HG03439 (cell line): ENCODE data around the gene MAB21L1.
A peak's percentile ranks its signal among the peaks of the same experiment; 100 is the strongest.

Source experiments
- ATAC-seq: cut with Tn5 transposase; IDR thresholded peaks from one replicate; pipeline ENCODE4 v1.9.1; 2021; ENCODE audit warnings: mild to moderate bottlenecking, moderate library complexity; ENCODE audit not compliant: unreplicated experiment

Gene MAB21L1

DNA sequence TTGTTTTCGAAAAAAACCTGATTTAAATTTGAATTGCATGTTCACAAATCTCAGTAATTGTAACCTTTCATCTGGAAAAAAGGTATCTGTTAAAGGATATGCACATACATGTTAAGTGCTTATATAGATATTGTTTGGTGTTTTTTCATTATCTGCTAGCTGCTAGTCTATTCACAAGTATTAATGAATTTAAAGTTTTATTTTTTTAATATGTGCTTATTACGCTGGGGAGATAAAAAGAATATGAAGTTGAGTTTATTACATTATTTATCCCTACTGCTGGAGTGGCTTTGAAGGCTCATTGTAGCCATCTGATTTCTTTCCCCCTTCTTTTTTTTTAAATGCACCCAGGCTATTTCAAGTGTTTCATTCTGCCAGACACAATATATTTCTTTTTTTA lies 3.9 kb upstream of the MAB21L1 start:
- no peak for ATAC-seq

- no peak for ATAC-seq
Observed at GRCh38 chr13:35479706-35480105, 3.2 kb upstream of the MAB21L1 start.

- no peak for ATAC-seq
Observed at GRCh38 chr13:35479038-35479492, 2.6 kb upstream of the MAB21L1 start.

- ATAC-seq, result no peak
Observed at GRCh38 chr13:35478271-35479037, 2.0 kb upstream of the MAB21L1 start.

GRCh38 chr13:35477386-35477946 lies 977 bp upstream of the MAB21L1 start:
- no peak for ATAC-seq

- ATAC-seq, result peak; percentile 60
Observed at GRCh38 chr13:35475212-35475959, 1.1 kb downstream of the MAB21L1 start.

DNA sequence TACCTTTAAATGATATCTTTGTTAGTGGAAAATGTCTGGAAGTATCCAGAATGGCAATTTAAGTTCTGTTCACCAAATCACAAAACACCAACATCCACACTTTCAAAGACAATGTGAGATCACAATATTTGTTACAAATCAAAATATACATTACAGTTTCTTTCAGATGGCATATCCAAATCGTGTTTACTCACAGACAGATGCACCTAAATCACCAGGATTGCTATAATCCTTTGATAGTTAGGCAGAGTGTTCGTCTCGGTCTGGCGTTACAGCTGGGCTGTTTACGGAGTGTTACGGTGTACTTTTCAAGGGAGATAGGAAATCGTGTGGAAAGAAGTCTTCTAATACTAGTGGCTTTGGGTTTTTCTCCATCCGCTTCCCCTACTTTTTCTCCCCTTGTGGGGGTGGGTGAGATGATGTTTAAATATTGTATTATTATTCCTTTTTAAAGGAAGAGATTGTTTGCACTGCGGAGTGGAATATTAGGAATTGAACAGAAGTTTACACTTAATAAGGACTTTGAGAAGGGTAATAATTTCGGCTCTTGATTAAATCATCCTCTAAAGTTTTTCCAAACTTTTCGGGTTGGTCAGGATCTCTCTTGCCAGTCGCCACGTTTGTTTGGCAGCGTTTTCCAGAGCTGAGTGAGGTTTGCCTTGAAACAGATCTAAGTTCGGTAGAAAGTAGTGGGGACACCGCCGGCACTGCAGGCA lies 1.8 kb downstream of the MAB21L1 start:
- ATAC-seq, result no peak

DNA sequence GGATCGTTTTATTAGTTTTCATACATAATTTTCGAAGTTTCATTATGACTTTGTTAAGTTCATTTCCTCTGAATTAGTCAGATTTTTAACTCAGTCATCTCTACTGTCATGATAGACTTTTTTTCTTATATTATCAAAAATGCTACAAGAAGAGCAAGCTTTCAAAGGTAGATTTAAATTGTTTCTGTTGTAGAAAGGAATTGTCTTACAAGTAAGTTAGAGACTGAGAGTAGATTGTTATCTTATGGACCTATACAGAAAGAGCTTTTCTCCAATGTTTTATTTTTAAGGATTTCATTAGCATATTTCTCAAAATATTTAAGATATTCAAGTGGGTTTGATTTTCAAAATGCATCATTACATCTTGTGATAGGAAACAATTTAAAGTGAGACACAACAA lies 2.7 kb downstream of the MAB21L1 start:
- no peak for ATAC-seq

DNA sequence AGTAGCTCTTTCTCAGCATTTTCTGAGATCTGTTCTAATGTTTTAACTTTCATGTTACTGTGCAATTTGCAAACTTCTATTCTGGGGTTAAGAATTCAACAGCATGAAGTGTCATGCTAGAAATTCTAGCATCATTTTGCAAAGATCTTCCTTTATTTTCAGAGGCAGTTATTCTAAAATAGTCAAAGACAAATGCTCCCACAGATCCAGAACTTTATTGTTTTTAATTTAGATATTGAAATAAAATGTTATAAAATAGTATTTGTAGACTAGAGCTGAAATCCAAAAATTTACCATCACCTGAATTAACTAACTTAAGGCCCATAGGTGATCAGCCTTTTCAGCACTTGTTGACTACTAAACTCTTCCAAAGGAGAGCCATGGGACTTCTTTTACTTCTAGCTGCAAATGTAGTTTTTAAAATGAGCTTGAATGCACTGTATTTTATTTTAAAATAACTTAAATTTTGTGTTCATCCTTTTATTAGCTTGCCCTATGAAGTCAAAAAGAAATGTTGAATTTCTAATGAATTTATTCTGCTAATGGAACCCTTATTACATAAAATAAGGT lies 3.2 kb downstream of the MAB21L1 start:
- ATAC-seq, result no peak

DNA sequence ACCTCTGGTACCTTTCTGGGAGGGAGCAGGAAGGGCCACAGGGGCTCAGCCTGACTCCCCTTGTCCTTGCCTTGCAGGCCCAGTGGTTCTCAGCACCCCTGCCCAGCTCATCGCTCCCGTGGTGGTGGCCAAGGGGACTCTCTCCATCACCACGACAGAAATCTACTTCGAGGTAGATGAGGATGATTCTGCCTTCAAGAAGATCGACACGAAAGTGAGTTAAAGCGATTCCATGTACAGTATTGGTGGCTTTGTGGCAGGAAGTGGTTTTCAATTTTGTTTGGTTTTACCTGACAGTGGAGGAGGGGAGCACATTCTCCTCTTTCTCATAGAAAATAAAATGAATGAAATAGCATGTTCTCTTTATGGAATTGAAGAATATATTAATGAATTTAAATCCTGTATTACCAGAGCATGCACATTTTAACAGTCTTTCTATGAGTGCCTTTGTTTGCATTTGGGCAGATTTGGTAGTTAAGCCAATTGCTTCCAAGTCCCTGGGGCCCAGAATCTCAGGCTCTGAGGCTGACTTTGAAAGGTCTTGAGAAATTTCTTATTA lies 4.1 kb downstream of the MAB21L1 start:
- ATAC-seq, result no peak

DNA sequence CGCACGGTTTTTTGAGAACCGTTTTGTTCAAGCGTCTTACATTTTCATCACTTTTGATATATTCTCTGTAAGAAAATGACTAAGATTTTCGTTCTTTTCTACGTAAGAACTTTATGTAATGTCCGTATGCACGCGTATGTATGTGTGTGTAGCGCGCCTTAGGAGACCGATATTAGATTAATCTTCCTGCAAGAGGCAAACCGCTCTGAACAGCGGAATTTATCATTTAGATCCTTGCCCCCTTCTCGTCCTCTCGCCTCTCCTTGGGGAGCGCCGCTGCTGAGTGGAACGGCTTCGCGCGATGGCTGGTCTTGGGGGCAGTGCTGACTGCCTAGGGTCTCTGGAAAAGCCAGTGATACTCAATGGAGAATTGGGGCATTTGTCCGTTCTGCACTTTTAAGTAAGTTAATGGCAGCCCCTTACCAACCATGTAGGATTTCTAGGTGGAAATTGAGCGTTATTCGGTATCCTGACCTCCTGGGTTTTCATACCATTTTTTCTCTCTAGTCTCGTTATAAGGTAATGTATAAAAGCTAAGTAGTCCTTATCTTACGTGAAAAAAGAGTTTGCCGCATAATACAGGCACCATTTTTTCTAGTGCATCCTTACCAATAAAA lies 4.7 kb downstream of the MAB21L1 start:
- ATAC-seq, result no peak

GRCh38 chr13:35470671-35471661 lies 5.5 kb downstream of the MAB21L1 start:
- no peak for ATAC-seq

DNA sequence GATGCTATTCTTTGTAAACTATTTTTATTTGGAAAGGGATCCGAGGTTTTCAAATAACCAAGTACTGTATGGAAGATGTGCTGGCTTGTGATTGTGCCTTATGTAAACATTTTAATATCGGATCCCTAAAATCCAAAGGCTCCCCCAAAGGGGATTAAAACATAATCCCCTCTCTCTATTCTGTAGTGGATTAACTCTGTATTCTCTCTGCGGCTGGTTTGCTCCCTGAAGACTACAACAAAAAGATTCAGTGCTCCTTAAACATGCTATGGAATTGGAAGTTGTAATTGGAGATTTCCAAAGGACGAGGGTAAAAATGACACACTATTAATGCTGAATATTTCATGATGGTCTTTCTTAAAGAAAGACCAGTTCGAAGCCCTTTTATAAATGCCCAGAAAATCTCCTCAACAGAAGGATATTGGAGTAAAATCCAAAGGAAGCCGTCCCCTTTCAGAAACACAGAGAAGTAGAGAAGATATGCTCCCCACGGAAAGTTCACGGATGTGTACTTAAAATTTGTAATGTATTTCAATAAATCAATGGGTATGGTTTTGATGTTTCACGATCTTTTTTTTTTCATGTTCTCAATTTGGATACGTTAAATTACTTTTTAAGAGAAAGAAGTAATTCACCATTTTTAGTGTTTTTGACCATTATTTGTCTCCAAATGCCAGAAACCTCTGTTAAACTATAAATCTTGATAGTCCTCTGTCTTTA lies 6.5 kb downstream of the MAB21L1 start:
- ATAC-seq, result no peak

- no peak for ATAC-seq
Observed at GRCh38 chr13:35468195-35468594, 8.3 kb downstream of the MAB21L1 start.

DNA sequence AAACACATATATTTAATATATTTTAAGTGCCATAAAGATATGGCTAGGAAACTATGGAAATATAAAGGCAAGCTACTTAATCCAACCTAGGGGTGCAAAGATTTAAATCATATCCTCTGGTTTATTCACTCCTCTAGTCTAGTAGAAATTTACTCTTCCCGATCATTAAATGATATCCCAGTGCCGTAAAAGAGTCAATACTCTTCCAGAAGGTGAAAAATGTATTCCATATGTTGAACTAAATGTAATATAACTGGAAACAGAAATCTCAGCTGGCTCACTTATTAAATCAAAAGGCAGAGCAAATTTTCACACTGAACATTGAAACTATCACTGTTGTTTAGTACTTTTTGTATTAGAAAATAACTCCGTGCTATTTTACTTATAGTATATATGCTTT lies 11.1 kb downstream of the MAB21L1 start:
- ATAC-seq, result no peak

- no peak for ATAC-seq
Observed at GRCh38 chr13:35460061-35460460, 16.4 kb downstream of the MAB21L1 start.

DNA sequence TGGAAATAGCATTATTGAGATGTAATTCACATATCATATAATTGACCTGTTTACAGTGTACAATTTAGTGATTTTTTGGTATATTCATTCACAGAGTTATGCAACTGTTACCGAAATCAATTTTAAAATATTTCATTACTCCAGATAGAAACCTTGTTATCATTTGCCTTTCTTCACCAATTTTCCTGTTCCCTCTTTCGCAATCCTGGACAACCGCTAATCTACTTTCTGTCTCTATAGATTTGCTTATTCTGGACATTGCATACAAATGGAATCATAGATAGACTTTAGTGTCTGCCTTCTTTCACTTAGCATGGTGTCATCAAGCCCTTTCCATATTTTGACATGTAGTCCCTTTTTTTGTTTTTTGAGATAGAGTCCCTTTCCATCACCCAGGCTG lies 19.2 kb downstream of the MAB21L1 start:
- no peak for ATAC-seq

DNA sequence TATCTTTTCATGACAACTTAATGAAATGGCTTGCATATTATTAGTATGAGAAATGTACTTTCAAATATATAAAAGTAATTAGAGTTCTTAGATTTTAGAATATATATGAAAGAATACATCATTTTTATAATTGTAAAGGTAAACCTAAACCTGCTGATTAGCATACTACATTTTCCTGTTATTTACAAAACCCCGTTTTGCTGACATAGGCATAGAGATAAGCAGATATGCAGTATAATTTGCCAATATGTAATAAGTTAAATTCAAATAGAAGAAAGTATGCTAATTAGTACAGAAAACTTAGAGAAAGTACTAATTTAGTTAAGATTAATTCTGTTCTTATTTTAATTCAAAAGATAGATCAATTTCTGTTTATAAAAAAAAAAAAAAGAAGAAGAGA lies 21.5 kb downstream of the MAB21L1 start:
- no peak for ATAC-seq
